Parathyroid adenoma (tissue), 2 donors: ENCODE measurements around the gene PRKAR1B.

Experiments used
- H2AFZ ChIP-seq: fragments of 300-600 bp; sonication (generic); one replicate; pipeline ENCODE4 v1.7.0; 2017; ENCODE audit warnings: antibody characterized with exemption, mild to moderate bottlenecking
- H3K27ac ChIP-seq: fragments of 300-600 bp; sonication (generic); one replicate; pipeline ENCODE4 v1.7.0; 2017
- H3K27me3 ChIP-seq: fragments of 300-600 bp; sonication (generic); one replicate; pipeline ENCODE4 v1.7.0; 2017; ENCODE audit warnings: low read length; ENCODE audit not compliant: control insufficient read depth, insufficient read depth
- H3K36me3 ChIP-seq: fragments of 300-600 bp; sonication (generic); one replicate; pipeline ENCODE4 v1.7.0; 2017; ENCODE audit warnings: low read length; ENCODE audit not compliant: control insufficient read depth, insufficient read depth
- H3K4me1 ChIP-seq: fragments of 300-600 bp; sonication (generic); one replicate; pipeline ENCODE4 v1.7.0; 2017; ENCODE audit warnings: control low read depth
- H3K4me2 ChIP-seq: fragments of 300-600 bp; sonication (generic); one replicate; pipeline ENCODE4 v1.7.0; 2017; ENCODE audit warnings: low read length
- H3K4me3 ChIP-seq: fragments of 300-600 bp; sonication (generic); one replicate; pipeline ENCODE4 v1.7.0; 2017; ENCODE audit warnings: low read depth, low read length
- H3K79me2 ChIP-seq: fragments of 300-600 bp; sonication (generic); one replicate; pipeline ENCODE4 v1.7.0; 2017; ENCODE audit warnings: control low read depth
- H3K9ac ChIP-seq: fragments of 300-600 bp; sonication (generic); one replicate; pipeline ENCODE4 v1.7.0; 2017; ENCODE audit warnings: mild to moderate bottlenecking
- H3K9me3 ChIP-seq: fragments of 300-600 bp; sonication (generic); one replicate; pipeline ENCODE4 v1.7.0; 2017; ENCODE audit warnings: low read length; ENCODE audit not compliant: control insufficient read depth
- TF ChIP-seq, protein P1 (sequence below): fragments of 300-600 bp; sonication (generic); IDR thresholded peaks from one replicate; pipeline ENCODE4 v1.7.0; 2017; ENCODE audit warnings: antibody characterized with exemption, mild to moderate bottlenecking
- donor health status: primary hyperparathyroidism.

Gene PRKAR1B

DNA sequence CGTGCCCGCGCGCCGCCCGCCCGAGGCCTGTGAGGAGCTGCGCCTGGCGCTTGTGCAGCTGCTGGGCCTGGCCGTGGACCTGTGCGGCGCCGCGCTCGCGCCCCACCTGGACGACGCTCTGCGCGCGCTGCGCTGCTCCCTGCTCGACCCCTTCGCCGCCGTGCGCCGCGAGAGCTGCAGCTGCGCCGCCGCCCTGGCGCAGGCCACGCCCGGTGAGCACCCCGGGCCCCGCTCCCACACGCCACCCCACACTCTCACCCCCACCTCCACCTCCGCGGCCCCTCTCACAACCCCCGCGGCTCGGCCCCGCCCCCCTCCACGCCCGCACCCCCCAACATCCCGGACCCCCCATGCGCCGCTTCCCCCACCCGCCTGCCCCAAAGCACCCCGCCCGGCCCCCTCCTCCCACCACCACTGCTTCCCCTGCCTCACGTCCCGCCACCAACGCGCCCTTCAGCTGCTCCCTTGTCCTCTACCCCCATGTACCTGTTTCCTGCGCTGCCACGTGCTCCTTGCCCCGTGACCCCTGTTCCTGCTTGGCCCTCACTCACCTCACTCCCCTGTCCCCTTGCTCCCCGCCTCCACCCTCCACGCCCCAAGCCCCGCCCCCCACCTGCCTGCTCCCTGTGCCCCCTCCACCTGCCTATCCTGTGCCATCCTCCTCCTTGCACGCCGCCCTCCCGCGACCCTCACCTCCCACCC is at the start of gene PRKAR1B:
TSS of gene PRKAR1B (minus strand) at position 178 of the 702 bp plus-strand sequence. CDS start 15,776 bp downstream, outside the sequence.
- H3K4me3 ChIP-seq, result peak within 1 kb of the TSS; percentile 59
- H3K27ac ChIP-seq, result peak within 1 kb of the TSS; percentile 45
- H3K9me3 ChIP-seq, result no peaks in the 10 kb centered on the region
- peak within 1 kb of the TSS; percentile 66 for H3K4me2 ChIP-seq
- peak within 1 kb of the TSS; percentile 85 for H2AFZ ChIP-seq
- peaks cover 5% of the 10 kb centered on the region for H3K79me2 ChIP-seq
- no peak within 1 kb of the TSS for H3K9ac ChIP-seq
- TF ChIP-seq, protein P1, sequence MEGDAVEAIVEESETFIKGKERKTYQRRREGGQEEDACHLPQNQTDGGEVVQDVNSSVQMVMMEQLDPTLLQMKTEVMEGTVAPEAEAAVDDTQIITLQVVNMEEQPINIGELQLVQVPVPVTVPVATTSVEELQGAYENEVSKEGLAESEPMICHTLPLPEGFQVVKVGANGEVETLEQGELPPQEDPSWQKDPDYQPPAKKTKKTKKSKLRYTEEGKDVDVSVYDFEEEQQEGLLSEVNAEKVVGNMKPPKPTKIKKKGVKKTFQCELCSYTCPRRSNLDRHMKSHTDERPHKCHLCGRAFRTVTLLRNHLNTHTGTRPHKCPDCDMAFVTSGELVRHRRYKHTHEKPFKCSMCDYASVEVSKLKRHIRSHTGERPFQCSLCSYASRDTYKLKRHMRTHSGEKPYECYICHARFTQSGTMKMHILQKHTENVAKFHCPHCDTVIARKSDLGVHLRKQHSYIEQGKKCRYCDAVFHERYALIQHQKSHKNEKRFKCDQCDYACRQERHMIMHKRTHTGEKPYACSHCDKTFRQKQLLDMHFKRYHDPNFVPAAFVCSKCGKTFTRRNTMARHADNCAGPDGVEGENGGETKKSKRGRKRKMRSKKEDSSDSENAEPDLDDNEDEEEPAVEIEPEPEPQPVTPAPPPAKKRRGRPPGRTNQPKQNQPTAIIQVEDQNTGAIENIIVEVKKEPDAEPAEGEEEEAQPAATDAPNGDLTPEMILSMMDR, result no peak
- H3K27me3 ChIP-seq, result no peaks in the 10 kb centered on the region
- no peaks in the 10 kb centered on the region for H3K36me3 ChIP-seq
- H3K4me1 ChIP-seq, result peaks cover 6% of the 10 kb centered on the region

DNA sequence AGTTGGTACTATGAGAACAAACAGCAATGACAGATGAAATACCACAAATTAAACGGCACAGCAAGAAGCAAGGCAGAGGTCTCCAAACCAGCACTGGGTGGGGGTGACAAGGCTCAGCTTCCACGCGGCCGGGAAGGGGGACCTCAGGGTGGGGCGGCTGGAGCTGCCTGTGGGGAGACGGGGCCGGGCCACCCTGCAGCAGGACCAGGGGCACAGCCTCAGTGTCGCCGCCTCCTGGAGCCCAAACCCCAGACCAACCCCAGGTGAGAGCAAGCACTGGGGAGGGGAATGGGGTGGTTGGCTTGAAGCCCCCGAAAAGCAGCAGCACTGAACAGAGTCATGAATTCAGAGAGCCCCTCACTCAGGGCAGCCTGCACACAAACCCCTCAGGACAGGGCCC is 49.3 kb upstream of the PRKAR1B start:
- no peaks in the 10 kb centered on the region for H3K36me3 ChIP-seq

DNA sequence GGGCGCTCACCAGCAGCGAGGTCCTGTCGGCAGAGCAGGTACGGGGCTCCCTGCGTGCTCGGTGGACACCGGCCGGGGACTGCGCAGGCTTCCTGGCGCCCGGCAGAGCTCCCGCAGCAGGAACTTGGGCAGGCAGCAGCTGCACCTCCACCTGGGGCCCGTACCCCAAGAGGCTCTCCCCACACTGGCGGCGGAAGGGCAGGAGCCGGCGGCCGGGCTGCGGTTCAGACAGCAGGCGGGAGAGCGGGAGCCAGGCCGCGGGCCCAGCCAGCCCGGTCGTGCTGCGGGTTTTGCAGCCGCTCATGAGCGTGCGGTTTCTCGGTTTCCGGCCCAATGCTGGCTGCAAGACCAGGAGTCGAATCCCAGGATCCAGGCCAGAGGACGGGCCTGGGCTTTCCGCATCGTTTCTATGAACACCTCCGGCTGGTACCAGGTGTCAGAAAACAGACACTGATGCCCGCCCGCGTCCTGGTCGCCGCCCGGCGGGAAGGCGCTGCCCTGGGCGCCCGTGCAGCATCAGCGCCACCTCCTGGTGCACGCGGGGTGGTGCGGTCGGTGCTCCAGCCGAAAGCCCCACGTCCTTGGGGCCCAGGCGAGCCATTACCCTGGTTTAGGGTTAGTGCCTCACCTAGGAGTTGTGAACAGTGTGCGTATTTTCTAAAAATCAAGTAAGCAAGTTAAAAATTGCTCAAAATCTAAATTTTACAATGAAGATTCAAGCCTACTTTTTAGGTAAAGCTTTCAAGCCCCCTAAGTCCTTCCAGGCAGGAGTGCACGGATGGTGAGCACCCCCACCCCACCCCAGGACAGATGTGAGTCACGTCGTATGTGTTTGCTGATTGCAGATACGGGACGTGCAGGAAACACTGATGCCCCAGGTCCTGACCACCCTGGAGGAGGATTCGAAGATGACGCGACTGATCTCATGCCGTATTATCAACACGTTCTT is 47.4 kb upstream of the PRKAR1B start:
- H3K36me3 ChIP-seq, result no peaks in the 10 kb centered on the region
- H3K27ac ChIP-seq, result no peak overlapping the region
- TF ChIP-seq, protein P1, result peak; percentile 72
- H3K27me3 ChIP-seq, result no peaks in the 10 kb centered on the region
- no peak overlapping the region for H3K4me3 ChIP-seq
- H3K4me1 ChIP-seq, result peaks cover 8% of the 10 kb centered on the region
- no peaks in the 10 kb centered on the region for H3K79me2 ChIP-seq
- H3K9me3 ChIP-seq, result no peaks in the 10 kb centered on the region
- no peak overlapping the region for H2AFZ ChIP-seq
- no peak overlapping the region for H3K9ac ChIP-seq
- no peak overlapping the region for H3K4me2 ChIP-seq

More for the DNA sequence above, 49.3 kb upstream of the PRKAR1B start:
- Histone ChIP-seq H3K27ac (no peak overlapping the region), H3K9ac (no peak overlapping the region), H3K4me2 (no peak overlapping the region), H2AFZ (no peak overlapping the region), H3K4me3 (no peak overlapping the region), H3K27me3 (no peaks in the 10 kb centered on the region), H3K4me1 (peaks cover 2% of the 10 kb centered on the region), H3K79me2 (no peaks in the 10 kb centered on the region), H3K9me3 (no peaks in the 10 kb centered on the region)
- TF ChIP-seq, protein P1, result no peak

DNA sequence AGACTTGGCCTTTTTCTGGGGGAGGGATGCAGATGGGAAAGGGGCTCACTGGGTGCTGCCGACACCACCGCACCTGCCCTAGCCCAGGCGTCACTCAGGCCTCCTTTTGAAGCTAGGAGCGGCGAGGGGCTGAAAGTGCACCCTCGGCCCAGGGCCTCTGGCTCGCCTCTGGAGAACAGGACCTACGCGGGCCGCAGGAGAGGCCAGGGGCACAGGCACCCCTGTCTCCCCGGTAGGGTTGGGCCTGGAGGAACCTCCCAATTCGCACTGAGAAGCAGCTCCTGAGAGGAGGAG is 46.5 kb upstream of the PRKAR1B start:
- Histone ChIP-seq H3K9me3 (no peaks in the 10 kb centered on the region), H3K4me2 (no peak overlapping the region), H3K79me2 (no peaks in the 10 kb centered on the region), H3K36me3 (no peaks in the 10 kb centered on the region), H3K4me3 (no peak overlapping the region), H2AFZ (no peak overlapping the region), H3K27ac (no peak overlapping the region), H3K4me1 (peaks cover 8% of the 10 kb centered on the region), H3K9ac (no peak overlapping the region), H3K27me3 (no peaks in the 10 kb centered on the region)
- TF ChIP-seq, protein P1, result no peak
